ENCODE measurements around the gene CYP27A1. TPM values are rescaled to one million over a fixed set of nuclear protein-coding genes. Genes with fewer than 3 reads are reported as not detected.

The CYP27A1 gene
- total and polyA plus RNA-seq, 9 of the 15 experiments (the other 6 are each of a cell fraction or from before 2014, with no cell fraction given), result 0.20 TPM; not detected in 8

DNA sequence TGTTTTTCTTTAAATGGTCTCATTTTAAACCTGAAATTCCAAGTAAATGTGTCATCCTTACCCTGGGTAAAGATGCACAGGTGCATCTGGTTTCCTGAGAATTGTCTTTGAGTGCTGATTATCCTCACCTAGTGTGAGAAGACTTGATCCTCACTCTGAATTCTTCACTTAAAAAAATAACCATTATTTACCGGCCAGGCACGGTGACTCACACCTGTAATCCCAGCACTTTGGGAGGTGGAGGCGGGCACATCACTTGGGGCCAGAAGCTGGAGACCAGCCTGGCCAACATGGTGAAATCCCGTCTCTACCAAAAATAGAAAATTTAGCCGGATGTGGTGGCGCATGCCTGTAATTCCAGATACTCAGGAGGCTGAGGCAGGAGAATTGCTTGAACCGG lies 67.8 kb downstream of the CYP27A1 start:
- CTCF ChIA-PET (ENCODE audit: low intra/inter-chr PET ratio), result no interaction called here
- intact Hi-C loops (cut with micrococcal nuclease) (loop anchor here (5.0 to 10.0 kb wide), 4 partner anchors 137 to 682 kb away; partner anchors contain the start of genes CXCR1 and TTLL4), in situ Hi-C loops (cut with MboI) (loop anchor here (10.0 kb wide), 2 partner anchors 125 to 265 kb away; no protein-coding TSS in a partner anchor)
- no peak for ATAC-seq
- 8% methylated on average over 6 of the region's 7 CpGs for WGBS (ENCODE audit: insufficient coverage, low coverage, missing lambda C conversion rate)
- H3K27me3 ChIP-seq (ENCODE audit: control insufficient read depth in 2 of 2, insufficient read depth in 2 of 2, low read length in 2 of 2), result peaks cover 0 to 10% of the 10 kb centered on the region in 2 experiments; a peak in 2 of 5 replicates
- H2AFZ ChIP-seq (ENCODE audit: low read depth, low read length), result no peak overlapping the region
- no peaks in the 10 kb centered on the region; a peak in 1 of 5 replicates for H3K4me1 ChIP-seq (replicated peaks in 1 of 2; ENCODE audit: control insufficient read depth in 2 of 2, insufficient read depth in 2 of 2, low read length in 2 of 2)
- H3K27ac ChIP-seq (ENCODE audit: extremely low read depth, low read depth, low read length), result no peak overlapping the region
- no peaks in the 10 kb centered on the region for H3K79me2 ChIP-seq (ENCODE audit: control insufficient read depth, insufficient read depth, low read length)
- no peaks in the 10 kb centered on the region for H3K9me3 ChIP-seq (replicated peaks; ENCODE audit: control insufficient read depth, insufficient read depth, low read depth, low read length)
- no TSS peak for BruUV-seq (replicated peaks)
- no peaks in the 10 kb centered on the region for H3K9me1 ChIP-seq (ENCODE audit: control insufficient read depth, insufficient read depth, low read length)
- POLR2A ChIA-PET, result interaction anchor here (0.8 kb wide), 1 partner anchor 192 kb away, joined by 6 read pairs; no protein-coding TSS in a partner anchor
- H3K9ac ChIP-seq (ENCODE audit: insufficient read depth in 1 of 2, low read depth in 2 of 2, low read length in 2 of 2), result no peak overlapping the region
- FAIRE-seq, result no peak
- no peaks in the 10 kb centered on the region for H4K20me1 ChIP-seq (replicated peaks; ENCODE audit: control insufficient read depth, insufficient read depth, low read length)
- H3K4me2 ChIP-seq (ENCODE audit: insufficient read depth, low read length), result no peak overlapping the region
- TF ChIP-seq MECOM (CRISPR knock-in tag; IDR thresholded peaks at IDR 0.05), result no peak
- TF ChIP-seq, protein P1, sequence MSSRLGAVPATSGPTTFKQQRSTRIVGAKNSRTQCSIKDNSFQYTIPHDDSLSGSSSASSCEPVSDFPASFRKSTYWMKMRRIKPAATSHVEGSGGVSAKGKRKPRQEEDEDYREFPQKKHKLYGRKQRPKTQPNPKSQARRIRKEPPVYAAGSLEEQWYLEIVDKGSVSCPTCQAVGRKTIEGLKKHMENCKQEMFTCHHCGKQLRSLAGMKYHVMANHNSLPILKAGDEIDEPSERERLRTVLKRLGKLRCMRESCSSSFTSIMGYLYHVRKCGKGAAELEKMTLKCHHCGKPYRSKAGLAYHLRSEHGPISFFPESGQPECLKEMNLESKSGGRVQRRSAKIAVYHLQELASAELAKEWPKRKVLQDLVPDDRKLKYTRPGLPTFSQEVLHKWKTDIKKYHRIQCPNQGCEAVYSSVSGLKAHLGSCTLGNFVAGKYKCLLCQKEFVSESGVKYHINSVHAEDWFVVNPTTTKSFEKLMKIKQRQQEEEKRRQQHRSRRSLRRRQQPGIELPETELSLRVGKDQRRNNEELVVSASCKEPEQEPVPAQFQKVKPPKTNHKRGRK (tag; IDR thresholded peaks at IDR 0.05), result no peak
- no peak for DNase-seq (ENCODE audit: extremely low read depth in 1 of 4, low spot score in 3 of 4)
- H3K36me3 ChIP-seq (ENCODE audit: control insufficient read depth, insufficient read depth, low read length), result no peaks in the 10 kb centered on the region
- no peak overlapping the region for H3K4me3 ChIP-seq

DNA sequence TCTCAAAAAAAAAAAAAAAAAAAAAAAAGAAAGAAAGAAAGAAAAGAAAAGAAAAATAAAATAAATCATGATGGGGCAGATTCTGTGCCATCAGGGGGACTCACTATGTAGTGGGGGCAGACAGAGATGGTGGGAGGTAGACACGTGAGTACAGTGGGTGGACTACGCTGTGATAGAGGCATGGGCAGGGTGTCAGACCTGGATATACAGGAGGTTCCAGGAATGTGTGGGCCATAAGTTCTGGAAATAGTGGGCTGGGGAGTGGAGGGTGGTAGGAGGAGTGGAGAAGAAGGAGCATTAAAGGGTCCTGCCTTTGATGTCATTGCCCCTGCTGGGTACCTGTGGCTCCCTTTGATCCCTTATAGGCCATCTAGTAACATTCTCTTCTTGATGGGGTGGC lies 68.8 kb downstream of the CYP27A1 start:
- no peak overlapping the region for H3K27ac ChIP-seq (ENCODE audit: extremely low read depth, low read depth, low read length)
- ChIA-PET POLR2A (no interaction called here), CTCF (ENCODE audit: low intra/inter-chr PET ratio) (no interaction called here)
- no peak overlapping the region for H3K4me2 ChIP-seq (ENCODE audit: insufficient read depth, low read length)
- in situ Hi-C loops (cut with MboI), result loop anchor here (10.0 kb wide), 1 partner anchor 264 kb away; no protein-coding TSS in a partner anchor
- H3K4me3 ChIP-seq, result no peak overlapping the region
- no peaks in the 10 kb centered on the region; a peak in 1 of 5 replicates for H3K4me1 ChIP-seq (replicated peaks in 1 of 2; ENCODE audit: control insufficient read depth in 2 of 2, insufficient read depth in 2 of 2, low read length in 2 of 2)
- no peak overlapping the region for H2AFZ ChIP-seq (ENCODE audit: low read depth, low read length)
- no peaks in the 10 kb centered on the region for H3K36me3 ChIP-seq (ENCODE audit: control insufficient read depth, insufficient read depth, low read length)
- H3K9ac ChIP-seq (ENCODE audit: insufficient read depth in 1 of 2, low read depth in 2 of 2, low read length in 2 of 2), result no peak overlapping the region
- intact Hi-C loops (cut with micrococcal nuclease), result loop anchor here (10.0 kb wide), 1 partner anchor 304 kb away; no protein-coding TSS in a partner anchor
- H3K27me3 ChIP-seq (ENCODE audit: control insufficient read depth in 2 of 2, insufficient read depth in 2 of 2, low read length in 2 of 2), result peaks cover 0 to 21% of the 10 kb centered on the region in 2 experiments; a peak in 2 of 5 replicates
- ATAC-seq (no peak), FAIRE-seq (no peak), DNase-seq (ENCODE audit: extremely low read depth in 1 of 4, low spot score in 3 of 4) (no peak)
- WGBS (ENCODE audit: insufficient coverage, low coverage, missing lambda C conversion rate), result 0% methylated on average over 1 of the region's 2 CpGs
- BruUV-seq (replicated peaks), result no TSS peak
- no peaks in the 10 kb centered on the region for H3K9me1 ChIP-seq (ENCODE audit: control insufficient read depth, insufficient read depth, low read length)
- H3K79me2 ChIP-seq (ENCODE audit: control insufficient read depth, insufficient read depth, low read length), result no peaks in the 10 kb centered on the region
- H4K20me1 ChIP-seq (replicated peaks; ENCODE audit: control insufficient read depth, insufficient read depth, low read length), result no peaks in the 10 kb centered on the region
- no peaks in the 10 kb centered on the region for H3K9me3 ChIP-seq (replicated peaks; ENCODE audit: control insufficient read depth, insufficient read depth, low read depth, low read length)
- TF ChIP-seq ZNF507 (tag; conservative IDR thresholded peaks at IDR 0.05) (no peak), NR2C1 (IDR thresholded peaks at IDR 0.05) (no peak), NR2C1 (tag; IDR thresholded peaks at IDR 0.05) (no peak), RBM22 (IDR thresholded peaks at IDR 0.05; ENCODE audit: low read depth, low read length, poor library complexity, severe bottlenecking) (no peak), CCNT2 (IDR thresholded peaks at IDR 0.05; ENCODE audit: borderline replicate concordance, extremely low read depth, insufficient read length, low read depth, low read length) (no peak), CCAR2 (IDR thresholded peaks at IDR 0.05; ENCODE audit: low read depth, low read length) (no peak), HSF4 (CRISPR knock-in tag; IDR thresholded peaks at IDR 0.05; ENCODE audit: borderline replicate concordance) (no peak), KHSRP (IDR thresholded peaks at IDR 0.05) (no peak)
- TF ChIP-seq, protein P2, sequence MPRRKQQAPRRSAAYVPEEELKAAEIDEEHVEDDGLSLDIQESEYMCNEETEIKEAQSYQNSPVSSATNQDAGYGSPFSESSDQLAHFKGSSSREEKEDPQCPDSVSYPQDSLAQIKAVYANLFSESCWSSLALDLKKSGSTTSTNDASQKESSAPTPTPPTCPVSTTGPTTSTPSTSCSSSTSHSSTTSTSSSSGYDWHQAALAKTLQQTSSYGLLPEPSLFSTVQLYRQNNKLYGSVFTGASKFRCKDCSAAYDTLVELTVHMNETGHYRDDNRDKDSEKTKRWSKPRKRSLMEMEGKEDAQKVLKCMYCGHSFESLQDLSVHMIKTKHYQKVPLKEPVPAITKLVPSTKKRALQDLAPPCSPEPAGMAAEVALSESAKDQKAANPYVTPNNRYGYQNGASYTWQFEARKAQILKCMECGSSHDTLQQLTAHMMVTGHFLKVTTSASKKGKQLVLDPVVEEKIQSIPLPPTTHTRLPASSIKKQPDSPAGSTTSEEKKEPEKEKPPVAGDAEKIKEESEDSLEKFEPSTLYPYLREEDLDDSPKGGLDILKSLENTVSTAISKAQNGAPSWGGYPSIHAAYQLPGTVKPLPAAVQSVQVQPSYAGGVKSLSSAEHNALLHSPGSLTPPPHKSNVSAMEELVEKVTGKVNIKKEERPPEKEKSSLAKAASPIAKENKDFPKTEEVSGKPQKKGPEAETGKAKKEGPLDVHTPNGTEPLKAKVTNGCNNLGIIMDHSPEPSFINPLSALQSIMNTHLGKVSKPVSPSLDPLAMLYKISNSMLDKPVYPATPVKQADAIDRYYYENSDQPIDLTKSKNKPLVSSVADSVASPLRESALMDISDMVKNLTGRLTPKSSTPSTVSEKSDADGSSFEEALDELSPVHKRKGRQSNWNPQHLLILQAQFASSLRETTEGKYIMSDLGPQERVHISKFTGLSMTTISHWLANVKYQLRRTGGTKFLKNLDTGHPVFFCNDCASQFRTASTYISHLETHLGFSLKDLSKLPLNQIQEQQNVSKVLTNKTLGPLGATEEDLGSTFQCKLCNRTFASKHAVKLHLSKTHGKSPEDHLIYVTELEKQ (CRISPR knock-in tag; IDR thresholded peaks at IDR 0.05), result no peak

Data from K562 (cell line).